HepG2 (cell line): ENCODE results near the gene CTNNA1. TPM values are rescaled to one million over a fixed set of nuclear protein-coding genes. Genes with fewer than 3 reads are reported as not detected.

Source experiments
- ATAC-seq: fragments of 200-7000 bp; cut with Tn5 transposase; 3 replicates; pipeline ENCODE4 v1.9.1; 2020; ENCODE audit warnings: mild to moderate bottlenecking, moderate library complexity
- BruUV-seq: library from RNA; stranded (reverse); fragments of 400-500 nt; replicated peaks from 2 replicates; lab custom pipeline; 2021; lab: Mats Ljungman, UMichigan
- CTCF ChIA-PET: fragments of 300-600 bp; formaldehyde crosslinking; extraction: SDS; loops from one replicate; lab custom pipeline; 2021; ENCODE audit warnings: low total read pairs, inconsistent platforms, low intra/inter-chr PET ratio; lab: Yijun Ruan, JAX
- POLR2A ChIA-PET: fragments of 350-600 bp; sonication (Branson Sonifier 250); formaldehyde crosslinking; loops from one replicate; lab custom pipeline; 2020; ENCODE audit warnings: antibody characterized with exemption, inconsistent platforms; lab: Yijun Ruan, JAX
- DNase-seq: peaks from one replicate; pipeline ENCODE4 v3.0.0-alpha.2; 2015; ENCODE audit warnings: low spot score
- FAIRE-seq: peaks from 3 replicates; lab custom pipeline; 2011; peaks lifted over from hg19 to GRCh38; lab: Jason Lieb, UNC
- H2AFZ ChIP-seq: one replicate; pipeline ENCODE4 v1.6.1; 2011; ENCODE audit warnings: low read length, inconsistent platforms
- H3K27ac ChIP-seq: fragments of 300-600 bp; 3 replicates; pipeline ENCODE4 v1.8.0; 2011; ENCODE audit warnings: mixed run types, mild to moderate bottlenecking, mixed read lengths, low read length, inconsistent platforms; ENCODE audit not compliant: insufficient read depth; ENCODE audit errors: extremely low read length
- H3K27me3 ChIP-seq, 2 experiments: fragments of 200-600 bp in 1 of 2; 2 replicates in 1 of 2; 3 replicates in 1 of 2; pipeline versions ENCODE4 v1.6.0 to v1.8.0; 2011; ENCODE audit warnings: low read length in 2 of 2, mild to moderate bottlenecking in 2 of 2, moderate library complexity in 2 of 2, inconsistent platforms in 1 of 2; ENCODE audit not compliant: insufficient read depth in 2 of 2, control insufficient read depth in 1 of 2
- H3K36me3 ChIP-seq, 2 experiments: fragments of 200-600 bp in 1 of 2; replicated peaks in 1 of 2; 2 replicates in 1 of 2; 3 replicates in 1 of 2; pipeline versions ENCODE4 v1.5.1 to v1.8.0; 2011; ENCODE audit warnings: low read length in 2 of 2, inconsistent platforms in 1 of 2; ENCODE audit not compliant: insufficient read depth in 2 of 2, control insufficient read depth in 1 of 2
- H3K4me1 ChIP-seq: 2 replicates; pipeline ENCODE4 v1.5.1; 2012; ENCODE audit warnings: low read length, inconsistent platforms; ENCODE audit not compliant: insufficient read depth
- H3K4me2 ChIP-seq: 2 replicates; pipeline ENCODE4 v1.6.0; 2011; ENCODE audit warnings: low read depth, low read length, inconsistent platforms
- H3K4me3 ChIP-seq, 3 experiments: fragments of 200-600 bp in 1 of 3; sonication (generic), shearing (Covaris generic) in 1 of 3; replicated peaks in 1 of 3; 2 replicates each; pipeline ENCODE4 v1.5.1; 2011 to 2016; ENCODE audit warnings: low read length in 3 of 3, inconsistent platforms in 2 of 3, low read depth in 2 of 3, mild to moderate bottlenecking in 2 of 3, control low read depth in 1 of 3, mixed read lengths in 1 of 3; ENCODE audit not compliant: insufficient read depth in 1 of 3
- H3K79me2 ChIP-seq: one replicate; pipeline ENCODE4 v1.6.1; 2011; ENCODE audit warnings: low read length, inconsistent platforms; ENCODE audit not compliant: insufficient read depth
- H3K9ac ChIP-seq: 2 replicates; pipeline ENCODE4 v1.6.0; 2011; ENCODE audit warnings: mild to moderate bottlenecking, low read depth, low read length, inconsistent platforms; ENCODE audit not compliant: insufficient read depth
- H3K9me3 ChIP-seq: 2 replicates; pipeline ENCODE4 v1.5.1; 2012; ENCODE audit warnings: mild to moderate bottlenecking, low read length
- H4K20me1 ChIP-seq: 2 replicates; pipeline ENCODE4 v1.6.0; 2011; ENCODE audit warnings: inconsistent platforms, mild to moderate bottlenecking, low read length, moderate library complexity; ENCODE audit not compliant: insufficient read depth
- CC2D1A ChIP-seq: sonication (generic); formaldehyde crosslinking; IDR thresholded peaks from 2 replicates; pipeline ENCODE4 v1.8.1; 2023; ENCODE audit warnings: mild to moderate bottlenecking, missing genetic modification reagents
- CSRNP2 ChIP-seq: sonication (generic); formaldehyde crosslinking; conservative IDR thresholded peaks from 2 replicates; pipeline ENCODE4 v1.8.0; 2022; ENCODE audit warnings: low read depth, missing genetic modification reagents
- GABPB1 ChIP-seq: IDR thresholded peaks from 2 replicates; pipeline ENCODE4 v1.6.1; 2016; ENCODE audit warnings: mild to moderate bottlenecking, missing genetic modification reagents, moderate library complexity, missing compliant biosample characterization
- KAT7 ChIP-seq: IDR thresholded peaks from 2 replicates; pipeline ENCODE4 v1.6.1; 2018; ENCODE audit warnings: borderline replicate concordance, missing compliant biosample characterization
- KAT8 ChIP-seq: IDR thresholded peaks from 2 replicates; pipeline ENCODE4 v1.6.1; 2016; ENCODE audit warnings: missing genetic modification reagents, missing compliant biosample characterization
- RAD21 ChIP-seq: fragments of 450-650 bp; formaldehyde crosslinking; IDR thresholded peaks from 2 replicates; pipeline ENCODE4 v1.5.0; 2020; ENCODE audit warnings: mild to moderate bottlenecking
- RAD51 ChIP-seq: fragments of 450-650 bp; IDR thresholded peaks from 2 replicates; pipeline ENCODE4 v1.6.1; 2016; ENCODE audit warnings: borderline replicate concordance
- ZMAT3 ChIP-seq: sonication (generic); formaldehyde crosslinking; conservative IDR thresholded peaks from 2 replicates; pipeline ENCODE4 v1.7.0; 2021; ENCODE audit warnings: missing genetic modification reagents
- ZNF501 ChIP-seq: sonication (generic); formaldehyde crosslinking; IDR thresholded peaks from 2 replicates; pipeline ENCODE4 v1.5.1; 2020; ENCODE audit warnings: mild to moderate bottlenecking, moderate library complexity, missing genetic modification reagents
- ZNF720 ChIP-seq: sonication (generic); formaldehyde crosslinking; IDR thresholded peaks from 2 replicates; pipeline ENCODE4 v1.4.0; 2020; ENCODE audit warnings: missing genetic modification reagents
- ZNF782 ChIP-seq: sonication (generic); formaldehyde crosslinking; IDR thresholded peaks from 2 replicates; pipeline ENCODE4 v1.4.0; 2020; ENCODE audit warnings: missing genetic modification reagents, mild to moderate bottlenecking, borderline replicate concordance
- ZSCAN5A ChIP-seq: sonication (generic); formaldehyde crosslinking; IDR thresholded peaks from 2 replicates; pipeline ENCODE4 v1.8.0; 2022; ENCODE audit warnings: mild to moderate bottlenecking, missing genetic modification reagents, borderline replicate concordance
- WGBS: methylation state at CpG from one replicate; pipeline ENCODE4 v1.1.6; 2017; ENCODE audit warnings: low lambda C conversion rate; 5-methylcytosine and 5-hydroxymethylcytosine counted together
- in situ Hi-C: cut with HindIII; loops from 2 replicates; pipeline ENCODE4 v1.10.0; 2017; ENCODE audit warnings: low pct_unique_long_range_greater_than_20kb; ENCODE audit not compliant: extremely low pct_ligation_motif_present
- intact Hi-C: fragments of 100-400 bp; cut with micrococcal nuclease; formaldehyde crosslinking; loops from one replicate; pipeline ENCODE4 v1.10.0; 2022; ENCODE audit not compliant: unreplicated experiment
- polyA plus RNA-seq, 8 experiments: library from polyadenylated mRNA; depleted of rRNA in 3 of 8; stranded (reverse) in 7 of 8; unstranded in 1 of 8; fragments of >200 nt; fragmentation: Illumina TruSeq in 4 of 8; extraction: Trizol in 4 of 8; gene quantifications; 2 replicates each; pipeline versions ENCODE4 v1.2.1 to v1.2.3, GENCODE V29; 2011 to 2016; ENCODE audit warnings: low read depth in 4 of 8, missing spikeins in 1 of 8, mixed read lengths in 1 of 8; ENCODE audit not compliant: insufficient read depth in 1 of 8
- total RNA-seq, 5 experiments: library from RNA; depleted of rRNA; stranded (reverse); fragments of >200 nt; fragmentation: Illumina TruSeq; extraction: Trizol; gene quantifications; 2 replicates each; pipeline ENCODE4 v1.2.3, GENCODE V29; 2016; ENCODE audit warnings: low read depth in 1 of 5
- TF ChIP-seq, protein P1 (sequence below): sonication (generic); formaldehyde crosslinking; IDR thresholded peaks from 2 replicates; pipeline ENCODE4 v1.4.0; 2020; ENCODE audit warnings: mild to moderate bottlenecking, missing genetic modification reagents
- TF ChIP-seq, protein P2 (sequence below): IDR thresholded peaks from 2 replicates; pipeline ENCODE4 v1.6.1; 2016; ENCODE audit warnings: low read depth, control low read depth
- TF ChIP-seq, protein P3 (sequence below): IDR thresholded peaks from 2 replicates; pipeline ENCODE4 v1.6.1; 2016; ENCODE audit warnings: low read depth
- TF ChIP-seq, protein P4 (sequence below): sonication (generic); formaldehyde crosslinking; IDR thresholded peaks from 2 replicates; pipeline ENCODE4 v1.4.0; 2020; ENCODE audit warnings: missing genetic modification reagents

Gene CTNNA1
- total and polyA plus RNA-seq, 2 of the 13 experiments (the other 11 are each of a cell fraction or from before 2014, with no cell fraction given) = 66.8 to 162 TPM

- POLR2A ChIA-PET = no interaction called here
- Histone ChIP-seq H3K27me3 (no peaks in the 10 kb centered on the region), H3K4me2 (no peak overlapping the region), H3K9me3 (no peaks in the 10 kb centered on the region), H3K36me3 (peaks cover 0 to 15% of the 10 kb centered on the region in 2 experiments; a peak in 3 of 5 replicates), H2AFZ (no peak overlapping the region), H3K79me2 (peaks cover 41% of the 10 kb centered on the region), H3K27ac (no peak overlapping the region), H3K9ac (no peak overlapping the region), H3K4me3 (no peak overlapping the region), H3K4me1 (no peaks in the 10 kb centered on the region), H4K20me1 (peaks cover 11% of the 10 kb centered on the region; the same call in 1 of the 2 replicates)
- intact Hi-C loops = no loop called here
- no TSS peak for BruUV-seq
- CTCF ChIA-PET = no interaction called here
- ATAC-seq (no peak), DNase-seq (no peak), FAIRE-seq (no peak)
- in situ Hi-C loops = no loop called here
- 99% methylated on average over 3 of the region's 3 CpGs for WGBS
- TF ChIP-seq ZSCAN5A (CRISPR knock-in tag) (no peak), KAT7 (CRISPR knock-in tag) (no peak), ZNF782 (no peak), KAT8 (CRISPR knock-in tag) (no peak), RAD51 (no peak), RAD21 (CRISPR knock-in tag) (no peak), ZNF501 (CRISPR knock-in tag) (no peak), CSRNP2 (CRISPR knock-in tag) (no peak), CC2D1A (no peak), GABPB1 (CRISPR knock-in tag) (no peak), ZNF720 (CRISPR knock-in tag) (no peak), ZMAT3 (no peak)
- TF ChIP-seq, protein P1, sequence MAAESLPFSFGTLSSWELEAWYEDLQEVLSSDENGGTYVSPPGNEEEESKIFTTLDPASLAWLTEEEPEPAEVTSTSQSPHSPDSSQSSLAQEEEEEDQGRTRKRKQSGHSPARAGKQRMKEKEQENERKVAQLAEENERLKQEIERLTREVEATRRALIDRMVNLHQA (CRISPR knock-in tag) = no peak
- TF ChIP-seq, protein P2, sequence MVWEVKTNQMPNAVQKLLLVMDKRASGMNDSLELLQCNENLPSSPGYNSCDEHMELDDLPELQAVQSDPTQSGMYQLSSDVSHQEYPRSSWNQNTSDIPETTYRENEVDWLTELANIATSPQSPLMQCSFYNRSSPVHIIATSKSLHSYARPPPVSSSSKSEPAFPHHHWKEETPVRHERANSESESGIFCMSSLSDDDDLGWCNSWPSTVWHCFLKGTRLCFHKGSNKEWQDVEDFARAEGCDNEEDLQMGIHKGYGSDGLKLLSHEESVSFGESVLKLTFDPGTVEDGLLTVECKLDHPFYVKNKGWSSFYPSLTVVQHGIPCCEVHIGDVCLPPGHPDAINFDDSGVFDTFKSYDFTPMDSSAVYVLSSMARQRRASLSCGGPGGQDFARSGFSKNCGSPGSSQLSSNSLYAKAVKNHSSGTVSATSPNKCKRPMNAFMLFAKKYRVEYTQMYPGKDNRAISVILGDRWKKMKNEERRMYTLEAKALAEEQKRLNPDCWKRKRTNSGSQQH (CRISPR knock-in tag) = no peak
- TF ChIP-seq, protein P3, sequence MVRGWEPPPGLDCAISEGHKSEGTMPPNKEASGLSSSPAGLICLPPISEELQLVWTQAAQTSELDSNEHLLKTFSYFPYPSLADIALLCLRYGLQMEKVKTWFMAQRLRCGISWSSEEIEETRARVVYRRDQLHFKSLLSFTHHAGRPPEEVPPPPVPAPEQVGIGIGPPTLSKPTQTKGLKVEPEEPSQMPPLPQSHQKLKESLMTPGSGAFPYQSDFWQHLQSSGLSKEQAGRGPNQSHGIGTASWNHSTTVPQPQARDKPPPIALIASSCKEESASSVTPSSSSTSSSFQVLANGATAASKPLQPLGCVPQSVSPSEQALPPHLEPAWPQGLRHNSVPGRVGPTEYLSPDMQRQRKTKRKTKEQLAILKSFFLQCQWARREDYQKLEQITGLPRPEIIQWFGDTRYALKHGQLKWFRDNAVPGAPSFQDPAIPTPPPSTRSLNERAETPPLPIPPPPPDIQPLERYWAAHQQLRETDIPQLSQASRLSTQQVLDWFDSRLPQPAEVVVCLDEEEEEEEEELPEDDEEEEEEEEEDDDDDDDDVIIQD (CRISPR knock-in tag) = no peak
- TF ChIP-seq, protein P4, sequence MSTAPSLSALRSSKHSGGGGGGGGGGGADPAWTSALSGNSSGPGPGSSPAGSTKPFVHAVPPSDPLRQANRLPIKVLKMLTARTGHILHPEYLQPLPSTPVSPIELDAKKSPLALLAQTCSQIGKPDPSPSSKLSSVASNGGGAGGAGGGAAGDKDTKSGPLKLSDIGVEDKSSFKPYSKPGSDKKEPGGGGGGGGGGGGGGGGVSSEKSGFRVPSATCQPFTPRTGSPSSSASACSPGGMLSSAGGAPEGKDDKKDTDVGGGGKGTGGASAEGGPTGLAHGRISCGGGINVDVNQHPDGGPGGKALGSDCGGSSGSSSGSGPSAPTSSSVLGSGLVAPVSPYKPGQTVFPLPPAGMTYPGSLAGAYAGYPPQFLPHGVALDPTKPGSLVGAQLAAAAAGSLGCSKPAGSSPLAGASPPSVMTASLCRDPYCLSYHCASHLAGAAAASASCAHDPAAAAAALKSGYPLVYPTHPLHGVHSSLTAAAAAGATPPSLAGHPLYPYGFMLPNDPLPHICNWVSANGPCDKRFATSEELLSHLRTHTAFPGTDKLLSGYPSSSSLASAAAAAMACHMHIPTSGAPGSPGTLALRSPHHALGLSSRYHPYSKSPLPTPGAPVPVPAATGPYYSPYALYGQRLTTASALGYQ (CRISPR knock-in tag) = no peak
Measured at GRCh38 chr5:138840103-138840502, 86.9 kb downstream of the CTNNA1 start.
